Neural cell (in vitro differentiated cells): Measurements from ENCODE around the gene FERD3L. TPM values are rescaled to one million over a fixed set of nuclear protein-coding genes. Genes with fewer than 3 reads are reported as not detected.

ENCODE experiments used
- H2AFZ ChIP-seq: fragments of 200-600, 300-800 bp; sonication (generic), shearing (Covaris generic); 2 replicates; pipeline ENCODE4 v1.6.0; 2014; ENCODE audit warnings: low read depth, mild to moderate bottlenecking, antibody characterized with exemption, low read length, moderate library complexity
- H3F3A ChIP-seq: fragments of 200-600 bp; shearing (Covaris generic); 2 replicates; pipeline ENCODE4 v1.6.1; 2016; ENCODE audit warnings: mild to moderate bottlenecking, moderate library complexity, mixed read lengths, antibody characterized with exemption, low read length; ENCODE audit not compliant: insufficient read depth, poor library complexity, severe bottlenecking
- H3K27ac ChIP-seq: fragments of 200-600, 300-800 bp; sonication (generic), shearing (Covaris generic); 2 replicates; pipeline ENCODE4 v1.5.1; 2014; ENCODE audit warnings: mild to moderate bottlenecking, low read length, moderate library complexity
- H3K27me3 ChIP-seq: fragments of 300-800, 200-600 bp; sonication (generic), shearing (Covaris generic); 2 replicates; pipeline ENCODE4 v1.6.0; 2014; ENCODE audit warnings: mild to moderate bottlenecking, low read depth, low read length, moderate library complexity; ENCODE audit not compliant: insufficient read depth
- H3K36me3 ChIP-seq: fragments of 300-800, 200-600 bp; sonication (generic), shearing (Covaris generic); 2 replicates; pipeline ENCODE4 v1.5.1; 2014; ENCODE audit warnings: mild to moderate bottlenecking, antibody characterized with exemption, low read length, moderate library complexity; ENCODE audit not compliant: insufficient read depth
- H3K4me2 ChIP-seq: fragments of 300-800, 200-600 bp; sonication (generic), shearing (Covaris generic); 2 replicates; pipeline ENCODE4 v1.6.0; 2014; ENCODE audit warnings: mild to moderate bottlenecking, low read length
- H3K4me3 ChIP-seq: fragments of 300-800, 200-600 bp; sonication (generic), shearing (Covaris generic); 2 replicates; pipeline ENCODE4 v1.5.1; 2014; ENCODE audit warnings: mild to moderate bottlenecking, low read length, moderate library complexity
- H3K79me2 ChIP-seq: fragments of 200-600 bp; shearing (Covaris generic); replicated peaks from 2 replicates; pipeline ENCODE4 v1.6.0; 2014; ENCODE audit warnings: mild to moderate bottlenecking, low read length, moderate library complexity; ENCODE audit not compliant: insufficient read depth
- H3K9ac ChIP-seq: fragments of 300-800, 200-600 bp; sonication (generic), shearing (Covaris generic); 2 replicates; pipeline ENCODE4 v1.6.1; 2016; ENCODE audit warnings: mild to moderate bottlenecking, low read length, mixed read lengths
- H3K9me2 ChIP-seq: fragments of 200-600 bp; shearing (Covaris generic); 2 replicates; pipeline ENCODE4 v1.6.1; 2016; ENCODE audit warnings: mild to moderate bottlenecking, low read length, mixed read lengths; ENCODE audit not compliant: insufficient read depth
- H3K9me3 ChIP-seq: fragments of 200-600, 300-800 bp; sonication (generic), shearing (Covaris generic); 2 replicates; pipeline ENCODE4 v1.6.1; 2016; ENCODE audit warnings: mild to moderate bottlenecking, mixed run types, low read length, moderate library complexity, mixed read lengths
- H4K20me1 ChIP-seq: fragments of 200-600 bp; shearing (Covaris generic); 2 replicates; pipeline ENCODE4 v1.6.1; 2016; ENCODE audit warnings: mild to moderate bottlenecking, mixed run types; ENCODE audit not compliant: insufficient read depth
- EP300 ChIP-seq: fragments of 450-650 bp; conservative IDR thresholded peaks from 2 replicates; pipeline ENCODE4 v1.6.1; 2014; ENCODE audit warnings: antibody characterized with exemption, mild to moderate bottlenecking, moderate library complexity; ENCODE audit not compliant: poor library complexity, severe bottlenecking
- EZH2 ChIP-seq: fragments of 200-600, 300-800 bp; shearing (Covaris generic), sonication (generic); IDR thresholded peaks from 2 replicates; pipeline ENCODE4 v1.6.1; 2014; ENCODE audit warnings: antibody characterized with exemption, low read length, borderline replicate concordance, mild to moderate bottlenecking; ENCODE audit not compliant: insufficient read depth, poor library complexity, severe bottlenecking
- MXI1 ChIP-seq: fragments of 450-650 bp; conservative IDR thresholded peaks from 2 replicates; pipeline ENCODE4 v1.6.1; 2014; ENCODE audit warnings: antibody characterized with exemption, mild to moderate bottlenecking; ENCODE audit not compliant: poor library complexity, severe bottlenecking
- POLR2AphosphoS5 ChIP-seq: IDR thresholded peaks from 2 replicates; pipeline ENCODE4 v1.6.1; 2012
- SMC3 ChIP-seq: fragments of 450-650 bp; conservative IDR thresholded peaks from 2 replicates; pipeline ENCODE4 v1.6.1; 2014; ENCODE audit warnings: antibody characterized with exemption, mild to moderate bottlenecking, moderate library complexity; ENCODE audit not compliant: poor library complexity
- TAF1 ChIP-seq: IDR thresholded peaks from 2 replicates; pipeline ENCODE4 v1.6.1; 2012; ENCODE audit warnings: low read depth
- polyA plus RNA-seq: library from polyadenylated mRNA; depleted of rRNA; stranded (reverse); fragments of >200 nt; gene quantifications from 2 replicates; pipeline ENCODE4 v1.2.3, GENCODE V29; 2014
- TF ChIP-seq, protein P1 (sequence below): IDR thresholded peaks from 2 replicates; pipeline ENCODE4 v1.6.1; 2012; ENCODE audit warnings: borderline replicate concordance
- TF ChIP-seq, protein P2 (sequence below): fragments of 450-650 bp; IDR thresholded peaks from 2 replicates; pipeline ENCODE4 v1.5.1; 2014; ENCODE audit warnings: antibody characterized with exemption, mild to moderate bottlenecking, moderate library complexity; ENCODE audit not compliant: poor library complexity, severe bottlenecking

Gene FERD3L
- polyA plus RNA-seq, 1 donor from 2014 or later: not detected

DNA sequence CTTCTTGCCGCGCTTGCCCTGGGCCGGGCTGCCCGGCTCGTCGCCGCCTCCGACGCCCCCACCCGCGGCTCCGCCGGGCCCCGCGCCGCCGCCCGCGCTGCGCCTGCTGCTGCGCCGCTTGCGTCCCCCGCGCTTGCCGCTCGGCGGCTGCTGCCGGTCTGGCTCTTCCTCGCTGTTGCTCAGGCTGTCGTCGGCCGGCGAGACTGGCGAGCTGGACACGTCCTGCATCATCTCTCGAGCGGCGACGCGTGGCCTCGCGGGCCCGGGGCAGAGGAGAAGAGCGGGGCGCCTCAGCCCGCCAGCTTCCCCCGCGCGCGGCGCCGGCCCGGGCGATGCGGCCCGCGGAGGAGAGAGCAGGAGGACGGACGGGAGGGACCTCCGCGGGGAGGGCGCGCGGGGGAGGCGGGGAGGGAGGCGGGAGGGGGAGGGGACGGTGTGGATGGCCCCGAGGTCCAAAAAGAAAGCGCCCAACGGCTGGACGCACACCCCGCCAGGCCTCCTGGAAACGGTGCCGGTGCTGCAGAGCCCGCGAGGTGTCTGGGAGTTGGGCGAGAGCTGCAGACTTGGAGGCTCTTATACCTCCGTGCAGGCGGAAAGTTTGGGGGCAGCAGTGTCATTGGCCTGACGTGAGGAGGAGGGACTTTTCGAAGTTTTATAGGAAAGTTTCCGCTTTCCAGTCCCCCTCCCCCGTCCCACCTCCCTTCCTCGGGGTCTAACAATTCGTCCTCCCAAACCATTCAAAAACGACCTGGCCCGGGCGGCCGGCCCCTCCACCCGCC is 27.9 kb downstream of the FERD3L start, which contains the start of gene TWIST1:
TSS of gene TWIST1 (minus strand) at position 546 of the 779 bp plus-strand sequence. CDS start at position 231, 315 bp downstream.
- no peaks in the 10 kb centered on the region for H3K9me3 ChIP-seq
- peak within 1 kb of the TSS; percentile 66 for H3K4me3 ChIP-seq
- TF ChIP-seq EP300 (no peak), MXI1 (no peak)
- no peak within 1 kb of the TSS for H2AFZ ChIP-seq
- H4K20me1 ChIP-seq: no peaks in the 10 kb centered on the region
- H3F3A ChIP-seq: no peaks in the 10 kb centered on the region
- no peak within 1 kb of the TSS for H3K9ac ChIP-seq
- no peaks in the 10 kb centered on the region for H3K79me2 ChIP-seq
- H3K36me3 ChIP-seq: no peaks in the 10 kb centered on the region
- H3K9me2 ChIP-seq: no peaks in the 10 kb centered on the region
- no peak within 1 kb of the TSS for H3K27ac ChIP-seq
- H3K27me3 ChIP-seq: peaks cover 98% of the 10 kb centered on the region
- peak within 1 kb of the TSS; percentile 36 for H3K4me2 ChIP-seq

DNA sequence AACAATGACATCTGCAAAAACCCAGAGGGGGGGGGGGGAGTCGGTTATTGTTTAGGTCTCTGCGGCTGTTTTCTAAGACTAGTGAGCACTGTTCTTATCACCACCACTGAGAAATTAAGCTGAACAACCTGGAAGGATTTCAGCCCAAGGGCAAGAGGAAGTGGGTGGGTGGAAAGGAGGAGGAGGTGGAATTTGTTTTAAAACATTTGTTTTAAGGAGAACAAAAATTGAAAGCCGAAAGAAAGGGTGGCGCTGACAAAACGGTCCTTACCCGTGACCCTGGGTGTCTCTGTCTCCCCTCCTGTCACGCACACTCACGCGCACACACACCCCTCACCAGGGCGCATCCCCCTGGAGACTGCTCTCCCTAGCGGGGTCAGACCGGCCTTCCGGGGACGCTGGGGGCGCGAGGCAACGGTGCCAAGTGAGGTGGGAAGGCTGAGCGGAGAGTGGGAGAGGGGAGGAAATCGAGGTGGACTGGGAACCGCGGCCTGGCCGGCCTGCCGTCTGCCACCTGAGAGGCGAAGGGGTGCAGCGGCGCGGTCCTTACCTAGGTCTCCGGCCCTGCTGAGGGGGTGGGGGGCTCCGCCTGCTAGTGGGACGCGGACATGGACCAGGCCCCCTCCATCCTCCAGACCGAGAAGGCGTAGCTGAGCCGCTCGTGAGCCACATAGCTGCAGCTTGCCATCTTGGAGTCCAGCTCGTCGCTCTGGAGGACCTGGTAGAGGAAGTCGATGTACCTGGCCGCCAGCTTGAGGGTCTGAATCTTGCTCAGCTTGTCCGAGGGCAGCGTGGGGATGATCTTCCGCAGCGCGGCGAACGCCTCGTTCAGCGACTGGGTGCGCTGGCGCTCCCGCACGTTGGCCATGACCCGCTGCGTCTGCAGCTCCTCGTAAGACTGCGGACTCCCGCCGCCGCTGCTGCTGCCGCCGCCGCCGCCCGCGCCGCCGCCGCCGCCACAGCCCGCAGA is 28.8 kb downstream of the FERD3L start:
- Histone ChIP-seq H3K4me2 (peak overlapping the region; percentile 36), H3K79me2 (no peaks in the 10 kb centered on the region), H4K20me1 (no peaks in the 10 kb centered on the region), H3K9ac (no peak overlapping the region), H3K9me3 (no peaks in the 10 kb centered on the region), H3K36me3 (no peaks in the 10 kb centered on the region), H3K27me3 (peaks cover 98% of the 10 kb centered on the region), H3K9me2 (no peaks in the 10 kb centered on the region), H3K4me3 (peak overlapping the region; percentile 66), H2AFZ (no peak overlapping the region), H3F3A (no peaks in the 10 kb centered on the region), H3K27ac (no peak overlapping the region)
- TF ChIP-seq EP300 (no peak), EZH2 (peak; percentile 91), MXI1 (no peak), SMC3 (no peak), POLR2AphosphoS5 (peak; percentile 35), TAF1 (no peak)
- TF ChIP-seq, protein P1, sequence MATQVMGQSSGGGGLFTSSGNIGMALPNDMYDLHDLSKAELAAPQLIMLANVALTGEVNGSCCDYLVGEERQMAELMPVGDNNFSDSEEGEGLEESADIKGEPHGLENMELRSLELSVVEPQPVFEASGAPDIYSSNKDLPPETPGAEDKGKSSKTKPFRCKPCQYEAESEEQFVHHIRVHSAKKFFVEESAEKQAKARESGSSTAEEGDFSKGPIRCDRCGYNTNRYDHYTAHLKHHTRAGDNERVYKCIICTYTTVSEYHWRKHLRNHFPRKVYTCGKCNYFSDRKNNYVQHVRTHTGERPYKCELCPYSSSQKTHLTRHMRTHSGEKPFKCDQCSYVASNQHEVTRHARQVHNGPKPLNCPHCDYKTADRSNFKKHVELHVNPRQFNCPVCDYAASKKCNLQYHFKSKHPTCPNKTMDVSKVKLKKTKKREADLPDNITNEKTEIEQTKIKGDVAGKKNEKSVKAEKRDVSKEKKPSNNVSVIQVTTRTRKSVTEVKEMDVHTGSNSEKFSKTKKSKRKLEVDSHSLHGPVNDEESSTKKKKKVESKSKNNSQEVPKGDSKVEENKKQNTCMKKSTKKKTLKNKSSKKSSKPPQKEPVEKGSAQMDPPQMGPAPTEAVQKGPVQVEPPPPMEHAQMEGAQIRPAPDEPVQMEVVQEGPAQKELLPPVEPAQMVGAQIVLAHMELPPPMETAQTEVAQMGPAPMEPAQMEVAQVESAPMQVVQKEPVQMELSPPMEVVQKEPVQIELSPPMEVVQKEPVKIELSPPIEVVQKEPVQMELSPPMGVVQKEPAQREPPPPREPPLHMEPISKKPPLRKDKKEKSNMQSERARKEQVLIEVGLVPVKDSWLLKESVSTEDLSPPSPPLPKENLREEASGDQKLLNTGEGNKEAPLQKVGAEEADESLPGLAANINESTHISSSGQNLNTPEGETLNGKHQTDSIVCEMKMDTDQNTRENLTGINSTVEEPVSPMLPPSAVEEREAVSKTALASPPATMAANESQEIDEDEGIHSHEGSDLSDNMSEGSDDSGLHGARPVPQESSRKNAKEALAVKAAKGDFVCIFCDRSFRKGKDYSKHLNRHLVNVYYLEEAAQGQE: no peak

DNA sequence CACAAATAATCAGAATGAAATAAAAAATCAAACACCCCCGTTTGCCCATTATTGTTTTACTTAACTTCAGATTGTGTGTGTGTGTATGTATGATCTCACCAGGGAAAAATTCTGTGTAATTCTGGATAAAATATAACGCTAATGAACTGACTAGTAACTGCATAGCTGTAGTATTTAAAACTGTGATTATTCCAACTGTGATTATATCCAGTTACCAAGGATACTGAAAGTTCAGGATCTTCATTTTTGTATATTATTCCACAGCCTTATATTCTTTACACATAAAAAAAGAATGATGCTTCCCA is 30.7 kb downstream of the FERD3L start:
- Histone ChIP-seq H3K9me3 (no peaks in the 10 kb centered on the region), H3K9me2 (no peaks in the 10 kb centered on the region), H3K79me2 (no peaks in the 10 kb centered on the region), H3K27me3 (peaks cover 98% of the 10 kb centered on the region), H2AFZ (no peak overlapping the region), H3K4me2 (no peak overlapping the region), H4K20me1 (no peaks in the 10 kb centered on the region), H3K27ac (no peak overlapping the region), H3K36me3 (no peaks in the 10 kb centered on the region), H3F3A (no peaks in the 10 kb centered on the region), H3K4me3 (no peak overlapping the region), H3K9ac (no peak overlapping the region)
- TF ChIP-seq, protein P2, sequence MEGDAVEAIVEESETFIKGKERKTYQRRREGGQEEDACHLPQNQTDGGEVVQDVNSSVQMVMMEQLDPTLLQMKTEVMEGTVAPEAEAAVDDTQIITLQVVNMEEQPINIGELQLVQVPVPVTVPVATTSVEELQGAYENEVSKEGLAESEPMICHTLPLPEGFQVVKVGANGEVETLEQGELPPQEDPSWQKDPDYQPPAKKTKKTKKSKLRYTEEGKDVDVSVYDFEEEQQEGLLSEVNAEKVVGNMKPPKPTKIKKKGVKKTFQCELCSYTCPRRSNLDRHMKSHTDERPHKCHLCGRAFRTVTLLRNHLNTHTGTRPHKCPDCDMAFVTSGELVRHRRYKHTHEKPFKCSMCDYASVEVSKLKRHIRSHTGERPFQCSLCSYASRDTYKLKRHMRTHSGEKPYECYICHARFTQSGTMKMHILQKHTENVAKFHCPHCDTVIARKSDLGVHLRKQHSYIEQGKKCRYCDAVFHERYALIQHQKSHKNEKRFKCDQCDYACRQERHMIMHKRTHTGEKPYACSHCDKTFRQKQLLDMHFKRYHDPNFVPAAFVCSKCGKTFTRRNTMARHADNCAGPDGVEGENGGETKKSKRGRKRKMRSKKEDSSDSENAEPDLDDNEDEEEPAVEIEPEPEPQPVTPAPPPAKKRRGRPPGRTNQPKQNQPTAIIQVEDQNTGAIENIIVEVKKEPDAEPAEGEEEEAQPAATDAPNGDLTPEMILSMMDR: no peak
- no peak for TF ChIP-seq SMC3
